ENCODE results near the gene TMEM18. TPM values are rescaled to one million over a fixed set of nuclear protein-coding genes. Genes with fewer than 3 reads are reported as not detected.

Gene TMEM18
- total and polyA plus RNA-seq, 2 of the 13 experiments (the other 11 are each of a cell fraction or from before 2014, with no cell fraction given) = 45.9 to 49.4 TPM

GRCh38 chr2:715854-716560 lies 38.8 kb upstream of the TMEM18 start (continued):
- no peak for TF ChIP-seq ZNF512B (CRISPR knock-in tag; IDR thresholded peaks at IDR 0.05; ENCODE audit: borderline replicate concordance)

GRCh38 chr2:715038-715437 lies 37.8 kb upstream of the TMEM18 start:
- H3K27me3 ChIP-seq (ENCODE audit: control insufficient read depth in 1 of 2, insufficient read depth in 2 of 2, low read length in 2 of 2) = peaks cover 1 to 16% of the 10 kb centered on the region in 2 experiments; a peak in 3 of 5 replicates
- H3K4me3 ChIP-seq (replicated peaks in 1 of 3; ENCODE audit: insufficient read depth in 1 of 3, low read depth in 2 of 3, low read length in 3 of 3) = no peak overlapping the region
- FAIRE-seq (no peak), DNase-seq (ENCODE audit: low spot score) (no peak), ATAC-seq (no peak)
- H3K36me3 ChIP-seq (replicated peaks in 1 of 2; ENCODE audit: control insufficient read depth in 1 of 2, insufficient read depth in 2 of 2, low read length in 2 of 2) = no peaks in the 10 kb centered on the region
- no peak overlapping the region for H3K4me2 ChIP-seq (ENCODE audit: low read depth, low read length)
- intact Hi-C loops (cut with micrococcal nuclease; ENCODE audit: unreplicated experiment) (no loop called here), in situ Hi-C loops (cut with HindIII; ENCODE audit: extremely low pct_ligation_motif_present, low pct_unique_long_range_greater_than_20kb) (loop anchor here (5.0 to 25.0 kb wide), 2 partner anchors 422 to 827 kb away; no protein-coding TSS in a partner anchor)
- H2AFZ ChIP-seq (ENCODE audit: low read length) = no peak overlapping the region
- WGBS (ENCODE audit: low lambda C conversion rate) = 4% methylated on average over 2 of the region's 2 CpGs
- BruUV-seq (replicated peaks) = no TSS peak
- CTCF ChIA-PET (ENCODE audit: low intra/inter-chr PET ratio, low total read pairs) = interaction anchor here (1.2 to 1.4 kb wide), 2 partner anchors 831 kb away, joined by 5 to 6 read pairs; no protein-coding TSS in a partner anchor
- no peaks in the 10 kb centered on the region for H3K4me1 ChIP-seq (ENCODE audit: insufficient read depth, low read length)
- H4K20me1 ChIP-seq (ENCODE audit: insufficient read depth, low read length) = no peaks in the 10 kb centered on the region
- POLR2A ChIA-PET = no interaction called here
- no peaks in the 10 kb centered on the region for H3K9me3 ChIP-seq (ENCODE audit: low read length)
- H3K27ac ChIP-seq (ENCODE audit: extremely low read length, insufficient read depth, low read length) = no peak overlapping the region
- no peak overlapping the region for H3K9ac ChIP-seq (ENCODE audit: insufficient read depth, low read depth, low read length)
- H3K79me2 ChIP-seq (ENCODE audit: insufficient read depth, low read length) = no peaks in the 10 kb centered on the region
- TF ChIP-seq AKNA (CRISPR knock-in tag; IDR thresholded peaks at IDR 0.05; ENCODE audit: borderline replicate concordance) = no peak
- TF ChIP-seq MED13 (CRISPR knock-in tag; IDR thresholded peaks at IDR 0.05) = no peak
- TF ChIP-seq ZBTB7A (CRISPR knock-in tag; IDR thresholded peaks at IDR 0.05) = no peak
- TF ChIP-seq ZFP90 (CRISPR knock-in tag; IDR thresholded peaks at IDR 0.05; ENCODE audit: borderline replicate concordance) = no peak
- TF ChIP-seq ZNF879 (CRISPR knock-in tag; IDR thresholded peaks at IDR 0.05) = no peak
- TF ChIP-seq ZNF768 (CRISPR knock-in tag; IDR thresholded peaks at IDR 0.05) = no peak
- no peak for TF ChIP-seq ZFP62 (CRISPR knock-in tag; IDR thresholded peaks at IDR 0.05)
- TF ChIP-seq ZNF460 (CRISPR knock-in tag; IDR thresholded peaks at IDR 0.05; ENCODE audit: borderline replicate concordance) = no peak
- TF ChIP-seq ZNF256 (CRISPR knock-in tag; conservative IDR thresholded peaks at IDR 0.05) = no peak
- no peak for TF ChIP-seq ZBTB7B (CRISPR knock-in tag; IDR thresholded peaks at IDR 0.05)
- TF ChIP-seq ZNF83 (CRISPR knock-in tag; IDR thresholded peaks at IDR 0.05; ENCODE audit: borderline replicate concordance) = no peak
- no peak for TF ChIP-seq MTA3 (CRISPR knock-in tag; IDR thresholded peaks at IDR 0.05)
- TF ChIP-seq TBX3 (IDR thresholded peaks at IDR 0.05; ENCODE audit: borderline replicate concordance) = no peak
- TF ChIP-seq ZNF781 (CRISPR knock-in tag; IDR thresholded peaks at IDR 0.05; ENCODE audit: borderline replicate concordance, not compliant biosample characterization) = no peak
- TF ChIP-seq SNAI1 (CRISPR knock-in tag; IDR thresholded peaks at IDR 0.05; ENCODE audit: borderline replicate concordance) = no peak

All from HepG2 (cell line).